ENCODE data around the gene CCDC197. TPM values are rescaled to one million over a fixed set of nuclear protein-coding genes. Genes with fewer than 3 reads are reported as not detected.

The CCDC197 gene
- total RNA-seq, 1 experiment from 2014 or later: not detected

DNA sequence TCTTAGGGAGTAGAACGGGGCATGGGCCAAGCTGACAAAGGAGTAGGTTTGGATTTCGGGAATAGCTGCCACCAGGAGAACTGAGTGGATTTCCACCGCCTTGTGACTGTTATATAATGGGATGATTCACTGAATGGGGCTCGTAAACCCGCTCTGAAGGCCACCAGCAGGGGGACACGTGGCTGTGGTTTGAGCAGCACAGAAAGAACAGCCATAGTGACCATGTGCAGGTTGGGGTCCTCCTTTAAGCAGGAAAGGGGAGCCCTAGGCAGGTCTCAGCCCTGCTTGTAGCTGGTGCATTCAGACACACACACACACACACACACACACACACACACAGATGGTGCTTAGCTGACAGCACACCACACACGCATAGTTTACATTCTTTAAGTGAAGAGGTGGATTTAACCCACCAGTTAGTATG is 12.1 kb upstream of the CCDC197 start:
- no peak overlapping the region for H2BK15ac ChIP-seq (ENCODE audit: low read depth, low read length)
- no peak overlapping the region for H2BK5ac ChIP-seq (ENCODE audit: insufficient read length, low read length)
- Mint-ChIP-seq H3K9me3 (no peaks in the 10 kb centered on the region; a peak in 2 of 5 replicates), H3K27ac (no peak overlapping the region), H3K27me3 (ENCODE audit: low read depth) (no peaks in the 10 kb centered on the region; the same call in 1 of the 2 replicates), H3K4me1 (peaks cover 25 to 48% of the 10 kb centered on the region in 2 experiments), H3K4me3 (no peak overlapping the region), H3K36me3 (ENCODE audit: insufficient read depth in 1 of 3, low read depth in 3 of 3) (no peaks in the 10 kb centered on the region)
- H3K4me2 ChIP-seq (ENCODE audit: insufficient read depth, insufficient read length, low read length): no peak overlapping the region
- H4K20me1 ChIP-seq (ENCODE audit: control insufficient read depth, insufficient read depth, insufficient read length): no peaks in the 10 kb centered on the region
- WGBS (ENCODE audit: extremely low coverage, insufficient read length, low lambda C conversion rate): no CpG with 5 or more reads among the region's 7 CpGs
- H3K18ac ChIP-seq (ENCODE audit: insufficient read length, low read depth, low read length): no peak overlapping the region
- H3K79me2 ChIP-seq (ENCODE audit: insufficient read depth, low read length): no peaks in the 10 kb centered on the region
- no peaks in the 10 kb centered on the region for H3K79me1 ChIP-seq (ENCODE audit: insufficient read depth, low read depth, low read length, poor library complexity, severe bottlenecking)
- H2BK12ac ChIP-seq (ENCODE audit: insufficient read length, low read depth, low read length): no peak overlapping the region
- H3K23me2 ChIP-seq (ENCODE audit: insufficient read length, low read depth, low read length, poor library complexity, severe bottlenecking): no peaks in the 10 kb centered on the region
- H3T11ph ChIP-seq (ENCODE audit: low read length): no peak overlapping the region
- H3K4me1 ChIP-seq (ENCODE audit: insufficient read depth, low read length): no peaks in the 10 kb centered on the region
- H3K27ac ChIP-seq (ENCODE audit: insufficient read length, low read depth, low read length): no peak overlapping the region
- H4K8ac ChIP-seq (replicated peaks; ENCODE audit: insufficient read length, low read depth, low read length): no peak overlapping the region
- no peak overlapping the region for H2BK120ac ChIP-seq (ENCODE audit: low read depth, low read length, poor library complexity, severe bottlenecking)
- H3K4ac ChIP-seq (ENCODE audit: low read depth, low read length): no peak overlapping the region
- no peak overlapping the region for H3K23ac ChIP-seq (ENCODE audit: insufficient read length, low read depth, low read length)
- H2BK20ac ChIP-seq (ENCODE audit: low read depth, low read length, poor library complexity, severe bottlenecking): no peak overlapping the region
- no peaks in the 10 kb centered on the region for H3K9me3 ChIP-seq (ENCODE audit: control insufficient read depth, low read depth, low read length)
- H3K56ac ChIP-seq (ENCODE audit: insufficient read length, low read depth, low read length): no peak overlapping the region
- H4K91ac ChIP-seq (ENCODE audit: insufficient read length, low read depth, low read length): no peak overlapping the region
- H3K14ac ChIP-seq (ENCODE audit: insufficient read depth, low read length): no peak overlapping the region
- no peak overlapping the region for H4K5ac ChIP-seq (ENCODE audit: insufficient read length, low read depth, low read length)
- H3K9ac ChIP-seq (ENCODE audit: extremely low read depth, insufficient read length, low read length): no peak overlapping the region
- no peaks in the 10 kb centered on the region for H3K27me3 ChIP-seq (ENCODE audit: insufficient read depth, low read length)
- TF ChIP-seq, protein P1, sequence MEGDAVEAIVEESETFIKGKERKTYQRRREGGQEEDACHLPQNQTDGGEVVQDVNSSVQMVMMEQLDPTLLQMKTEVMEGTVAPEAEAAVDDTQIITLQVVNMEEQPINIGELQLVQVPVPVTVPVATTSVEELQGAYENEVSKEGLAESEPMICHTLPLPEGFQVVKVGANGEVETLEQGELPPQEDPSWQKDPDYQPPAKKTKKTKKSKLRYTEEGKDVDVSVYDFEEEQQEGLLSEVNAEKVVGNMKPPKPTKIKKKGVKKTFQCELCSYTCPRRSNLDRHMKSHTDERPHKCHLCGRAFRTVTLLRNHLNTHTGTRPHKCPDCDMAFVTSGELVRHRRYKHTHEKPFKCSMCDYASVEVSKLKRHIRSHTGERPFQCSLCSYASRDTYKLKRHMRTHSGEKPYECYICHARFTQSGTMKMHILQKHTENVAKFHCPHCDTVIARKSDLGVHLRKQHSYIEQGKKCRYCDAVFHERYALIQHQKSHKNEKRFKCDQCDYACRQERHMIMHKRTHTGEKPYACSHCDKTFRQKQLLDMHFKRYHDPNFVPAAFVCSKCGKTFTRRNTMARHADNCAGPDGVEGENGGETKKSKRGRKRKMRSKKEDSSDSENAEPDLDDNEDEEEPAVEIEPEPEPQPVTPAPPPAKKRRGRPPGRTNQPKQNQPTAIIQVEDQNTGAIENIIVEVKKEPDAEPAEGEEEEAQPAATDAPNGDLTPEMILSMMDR (conservative IDR thresholded peaks at IDR 0.05): peak; percentile 59
- DNase-seq: peak; percentile 65
- H2AFZ ChIP-seq (ENCODE audit: low read length): no peak overlapping the region
- H2AK5ac ChIP-seq (ENCODE audit: insufficient read length, low read length): no peak overlapping the region

Data from H9 (cell line).